ENCODE measurements around the gene TRIM62. TPM values are rescaled to one million over a fixed set of nuclear protein-coding genes. Genes with fewer than 3 reads are reported as not detected.

TRIM62 gene
- total and polyA plus RNA-seq, 2 donors: 1.8 to 7.8 TPM

DNA sequence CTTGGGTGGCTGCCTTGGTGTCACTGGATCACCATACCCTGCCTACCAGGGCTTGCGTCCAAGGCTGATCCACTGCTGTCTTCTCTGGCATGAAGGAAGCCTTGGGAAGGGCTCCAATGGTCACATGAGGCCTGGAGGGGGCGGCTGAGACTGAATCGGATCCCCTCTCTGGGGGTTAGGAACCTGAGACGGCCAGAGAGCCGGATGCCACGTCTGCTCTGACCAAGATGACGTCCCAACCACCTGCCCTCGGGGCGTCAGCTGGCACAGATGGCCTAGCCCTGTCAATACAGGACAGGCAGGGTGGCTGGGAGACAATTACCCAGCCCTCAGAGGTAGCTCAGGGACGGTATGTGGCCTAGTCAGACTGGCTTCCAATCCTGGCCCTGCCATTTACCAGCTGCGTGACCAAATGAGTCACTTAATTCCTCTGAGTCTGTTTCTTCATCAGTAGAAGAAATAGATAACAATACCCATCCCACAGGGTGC, 5.4 kb downstream of the TRIM62 start:
- Histone ChIP-seq H3K27me3 (ENCODE audit: control insufficient read depth in 2 of 2, insufficient read depth in 1 of 2, low read length in 1 of 2) (no peaks in the 10 kb centered on the region), H3K4me3 (ENCODE audit: low read length in 2 of 2) (no peak overlapping the region), H3K27ac (ENCODE audit: low read depth in 1 of 2, low read length in 1 of 2) (no peak overlapping the region), H3K9me3 (ENCODE audit: control insufficient read depth in 2 of 2, insufficient read depth in 1 of 2, low read length in 1 of 2) (no peaks in the 10 kb centered on the region), H3K36me3 (ENCODE audit: control insufficient read depth in 2 of 2, insufficient read depth in 2 of 2, low read length in 1 of 2) (peaks cover 2 to 3% of the 10 kb centered on the region in 2 donors), H3K4me1 (ENCODE audit: control insufficient read depth in 2 of 2, insufficient read depth in 2 of 2, low read length in 2 of 2) (peaks cover 0 to 10% of the 10 kb centered on the region in 2 donors)
- DNase-seq (ENCODE audit: low read depth in 6 of 9, low spot score in 9 of 9): no peak
- 87% methylated on average over 11 of the region's 11 CpGs for WGBS

DNA sequence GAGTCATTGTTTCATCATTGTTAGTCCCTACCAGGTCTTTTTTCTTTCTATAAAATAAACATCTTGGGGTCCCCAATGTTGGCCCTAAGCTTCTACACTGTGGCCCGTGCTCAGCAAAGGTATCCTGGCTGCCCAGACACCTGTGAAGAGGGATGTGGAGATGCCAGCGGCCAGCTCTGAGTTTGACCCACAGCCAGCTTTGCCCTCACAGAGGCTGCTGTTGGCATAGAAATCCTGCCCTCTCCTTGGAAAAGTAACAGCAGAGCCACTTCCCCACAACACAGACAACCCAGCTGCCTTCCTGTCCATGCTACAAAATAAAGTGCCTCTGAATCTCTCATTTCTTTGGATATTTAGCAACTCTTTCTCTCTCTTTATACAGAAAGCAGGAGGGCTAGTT, 6.0 kb downstream of the TRIM62 start:
- WGBS: 98% methylated on average over 2 of the region's 2 CpGs
- H3K4me3 ChIP-seq (ENCODE audit: low read length in 2 of 2): no peak overlapping the region
- no peaks in the 10 kb centered on the region for H3K9me3 ChIP-seq (ENCODE audit: control insufficient read depth in 2 of 2, insufficient read depth in 1 of 2, low read length in 1 of 2)

DNA sequence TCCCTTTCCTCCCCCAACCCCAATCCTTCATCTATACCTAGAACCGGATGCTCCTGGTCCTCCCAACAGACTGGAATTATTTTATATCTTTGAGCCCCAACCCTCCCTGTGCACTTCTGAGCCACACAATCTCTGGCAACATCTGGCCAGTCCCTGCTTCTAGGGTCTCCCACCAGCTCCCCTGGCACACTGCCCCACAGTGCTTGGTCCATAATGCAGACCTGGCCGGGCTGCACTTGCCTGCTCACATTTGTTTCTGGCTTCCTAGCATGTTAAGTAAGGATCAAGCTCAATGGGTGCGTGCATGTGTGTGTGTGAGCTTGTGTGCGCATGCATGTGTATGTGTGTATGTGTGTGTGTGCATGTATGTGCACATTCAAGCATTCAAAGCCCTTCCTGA, 8.8 kb downstream of the TRIM62 start:
- no peak overlapping the region for H3K4me3 ChIP-seq (ENCODE audit: low read length in 2 of 2)
- no peak overlapping the region for H3K27ac ChIP-seq (ENCODE audit: low read depth in 1 of 2, low read length in 1 of 2)
- no peaks in the 10 kb centered on the region for H3K9me3 ChIP-seq (ENCODE audit: control insufficient read depth in 2 of 2, insufficient read depth in 1 of 2, low read length in 1 of 2)
- no peak for DNase-seq (ENCODE audit: low read depth in 6 of 9, low spot score in 9 of 9)
- no peaks in the 10 kb centered on the region for H3K4me1 ChIP-seq (ENCODE audit: control insufficient read depth in 2 of 2, insufficient read depth in 2 of 2, low read length in 2 of 2)
- 72% methylated on average over 4 of the region's 4 CpGs for WGBS
- peaks cover 5% of the 10 kb centered on the region in 2 donors for H3K36me3 ChIP-seq (ENCODE audit: control insufficient read depth in 2 of 2, insufficient read depth in 2 of 2, low read length in 1 of 2)
- no peaks in the 10 kb centered on the region for H3K27me3 ChIP-seq (ENCODE audit: control insufficient read depth in 2 of 2, insufficient read depth in 1 of 2, low read length in 1 of 2)

More for the DNA sequence above, 6.0 kb downstream of the TRIM62 start:
- no peak for DNase-seq (ENCODE audit: low read depth in 6 of 9, low spot score in 9 of 9)
- H3K4me1 ChIP-seq (ENCODE audit: control insufficient read depth in 2 of 2, insufficient read depth in 2 of 2, low read length in 2 of 2): peaks cover 0 to 6% of the 10 kb centered on the region in 2 donors
- H3K27me3 ChIP-seq (ENCODE audit: control insufficient read depth in 2 of 2, insufficient read depth in 1 of 2, low read length in 1 of 2): no peaks in the 10 kb centered on the region
- peaks cover 2 to 3% of the 10 kb centered on the region in 2 donors for H3K36me3 ChIP-seq (ENCODE audit: control insufficient read depth in 2 of 2, insufficient read depth in 2 of 2, low read length in 1 of 2)
- H3K27ac ChIP-seq (ENCODE audit: low read depth in 1 of 2, low read length in 1 of 2): no peak overlapping the region

DNA sequence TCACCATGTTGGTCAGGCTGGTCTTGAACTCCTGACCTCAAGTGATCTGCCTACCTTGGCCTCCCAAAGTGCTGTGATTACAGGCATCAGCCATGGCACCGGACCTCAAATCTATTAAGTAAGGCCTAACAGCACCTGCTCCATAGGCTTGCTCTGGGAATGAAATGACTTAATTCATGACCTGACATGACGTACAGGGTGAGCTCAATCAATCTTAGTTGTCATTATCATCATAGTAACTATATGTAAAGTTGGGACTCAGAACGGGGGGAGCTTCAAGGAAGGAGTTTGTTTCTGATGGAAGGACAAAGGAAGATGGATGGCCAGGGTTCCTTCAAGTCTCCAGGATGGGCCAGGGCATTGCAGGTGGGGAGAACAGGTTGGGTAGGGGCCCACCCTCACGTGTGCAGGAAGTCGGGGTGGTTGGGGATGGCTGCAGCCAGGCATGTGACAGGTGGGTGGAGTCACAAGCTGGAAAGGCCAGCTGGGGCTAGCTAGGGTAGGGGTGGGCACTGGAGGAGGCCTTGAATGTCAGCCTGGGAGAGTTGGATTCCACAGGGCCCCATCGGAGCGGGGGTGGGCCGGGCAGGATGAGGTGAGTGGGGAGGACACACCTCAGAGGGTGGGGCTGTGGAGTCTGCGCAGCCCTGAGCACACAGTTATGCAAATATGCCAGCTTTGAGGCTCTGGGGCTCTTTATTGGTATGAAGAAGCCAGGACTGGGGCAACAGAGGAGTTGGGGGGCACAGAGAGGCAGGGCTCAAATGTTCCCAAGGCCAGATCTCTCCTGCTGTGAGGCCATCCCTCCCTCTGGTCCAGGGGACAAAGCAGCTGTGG, 9.6 kb downstream of the TRIM62 start:
- Histone ChIP-seq H3K4me1 (ENCODE audit: control insufficient read depth in 2 of 2, insufficient read depth in 2 of 2, low read length in 2 of 2) (no peaks in the 10 kb centered on the region), H3K27me3 (ENCODE audit: control insufficient read depth in 2 of 2, insufficient read depth in 1 of 2, low read length in 1 of 2) (no peaks in the 10 kb centered on the region), H3K4me3 (ENCODE audit: low read length in 2 of 2) (no peak overlapping the region), H3K36me3 (ENCODE audit: control insufficient read depth in 2 of 2, insufficient read depth in 2 of 2, low read length in 1 of 2) (peaks cover 5 to 9% of the 10 kb centered on the region in 2 donors), H3K9me3 (ENCODE audit: control insufficient read depth in 2 of 2, insufficient read depth in 1 of 2, low read length in 1 of 2) (no peaks in the 10 kb centered on the region), H3K27ac (ENCODE audit: low read depth in 1 of 2, low read length in 1 of 2) (no peak overlapping the region)
- 70% methylated on average over 9 of the region's 9 CpGs for WGBS
- no peak for DNase-seq (ENCODE audit: low read depth in 6 of 9, low spot score in 9 of 9)

DNA sequence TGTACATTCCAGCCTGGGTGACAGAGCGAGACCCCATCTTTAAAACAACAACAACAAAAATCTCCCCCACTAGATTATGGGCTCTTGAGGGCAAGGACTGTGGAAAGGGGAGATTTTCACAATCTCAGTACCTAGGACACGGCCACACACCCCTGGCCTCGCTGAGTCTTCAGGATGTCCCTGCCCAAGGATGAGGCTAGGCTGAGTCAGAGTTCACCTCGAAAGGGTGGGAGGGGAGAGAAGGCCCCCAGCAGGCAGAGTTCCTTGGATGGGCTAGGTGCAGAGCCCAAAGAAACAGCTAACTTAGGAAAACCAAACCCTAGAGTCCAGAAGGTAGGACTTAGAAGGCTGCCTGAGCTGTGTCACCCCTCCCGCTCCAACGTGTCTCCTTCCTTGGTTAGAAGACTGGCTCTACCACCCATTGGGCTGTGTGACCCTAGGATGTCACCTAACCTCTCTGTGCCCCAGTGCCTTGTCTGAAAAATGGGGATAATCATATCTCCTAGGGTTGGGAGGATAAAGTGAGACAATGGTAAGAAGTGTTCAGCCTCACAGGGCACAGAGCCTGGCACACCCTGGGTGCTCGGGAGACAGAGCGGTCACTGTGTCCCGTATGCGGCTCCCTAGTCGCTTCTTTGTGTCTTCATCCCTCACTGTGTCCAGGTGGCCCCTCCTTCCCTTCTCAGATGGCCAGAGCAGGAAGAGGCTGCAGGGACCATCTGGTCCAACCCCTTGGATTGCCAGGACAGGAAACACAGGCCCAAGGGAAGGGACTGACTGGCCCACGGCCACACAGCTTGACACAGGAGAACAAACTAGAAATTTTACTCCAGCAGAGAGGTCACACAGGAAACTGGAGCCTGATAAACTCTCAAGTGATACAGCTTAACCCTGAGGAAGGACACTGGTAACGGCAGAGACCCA, 11.2 kb downstream of the TRIM62 start:
- H3K27me3 ChIP-seq (ENCODE audit: control insufficient read depth in 2 of 2, insufficient read depth in 1 of 2, low read length in 1 of 2): no peaks in the 10 kb centered on the region
- H3K4me1 ChIP-seq (ENCODE audit: control insufficient read depth in 2 of 2, insufficient read depth in 2 of 2, low read length in 2 of 2): no peaks in the 10 kb centered on the region
- H3K27ac ChIP-seq (ENCODE audit: low read depth in 1 of 2, low read length in 1 of 2): no peak overlapping the region
- H3K4me3 ChIP-seq (ENCODE audit: low read length in 2 of 2): no peak overlapping the region
- H3K9me3 ChIP-seq (ENCODE audit: control insufficient read depth in 2 of 2, insufficient read depth in 1 of 2, low read length in 1 of 2): no peaks in the 10 kb centered on the region
- H3K36me3 ChIP-seq (ENCODE audit: control insufficient read depth in 2 of 2, insufficient read depth in 2 of 2, low read length in 1 of 2): peaks cover 5 to 7% of the 10 kb centered on the region in 2 donors
- WGBS: 97% methylated on average over 13 of the region's 13 CpGs
- DNase-seq (ENCODE audit: low read depth in 6 of 9, low spot score in 9 of 9): no peak

DNA sequence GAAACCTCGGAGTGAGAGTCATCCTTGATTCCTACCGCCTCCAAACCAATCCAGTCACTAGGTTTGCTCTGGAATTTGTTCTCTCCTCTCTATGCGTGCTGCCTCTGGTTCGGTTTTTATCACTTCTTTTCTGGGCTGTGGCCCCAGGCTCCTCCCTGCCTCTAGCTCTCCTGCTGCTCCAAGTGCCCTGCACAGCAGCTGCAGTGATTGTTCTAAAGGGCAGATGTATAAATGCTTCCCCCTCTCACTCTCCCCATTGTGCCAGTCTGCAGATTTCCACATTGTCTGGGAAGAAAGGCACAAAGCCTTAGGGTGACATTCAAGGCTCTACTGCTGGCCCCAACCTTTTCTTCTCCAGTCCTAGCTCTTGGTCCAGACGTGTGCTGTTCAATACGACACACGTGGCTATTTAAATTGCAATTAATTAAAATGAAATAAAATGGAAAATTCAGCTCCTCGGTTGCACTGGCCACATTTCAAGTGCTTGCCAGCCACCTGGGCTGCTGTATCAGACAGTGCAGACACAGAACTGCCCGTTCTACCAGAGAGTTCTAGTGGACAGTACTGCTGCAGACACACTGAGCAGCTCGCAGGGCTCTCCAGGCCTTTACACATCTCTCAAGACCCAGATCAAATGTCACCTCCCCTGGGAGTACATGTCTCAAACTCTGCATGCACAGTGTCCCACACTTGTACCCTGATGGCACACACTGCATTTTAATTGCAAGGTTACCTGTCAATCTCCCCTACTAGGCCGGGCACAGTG, 12.4 kb downstream of the TRIM62 start:
- Histone ChIP-seq H3K9me3 (ENCODE audit: control insufficient read depth in 2 of 2, insufficient read depth in 1 of 2, low read length in 1 of 2) (no peaks in the 10 kb centered on the region), H3K36me3 (ENCODE audit: control insufficient read depth in 2 of 2, insufficient read depth in 2 of 2, low read length in 1 of 2) (peaks cover 4 to 9% of the 10 kb centered on the region in 2 donors), H3K27me3 (ENCODE audit: control insufficient read depth in 2 of 2, insufficient read depth in 1 of 2, low read length in 1 of 2) (no peaks in the 10 kb centered on the region), H3K27ac (ENCODE audit: low read depth in 1 of 2, low read length in 1 of 2) (no peak overlapping the region), H3K4me3 (ENCODE audit: low read length in 2 of 2) (no peak overlapping the region), H3K4me1 (ENCODE audit: control insufficient read depth in 2 of 2, insufficient read depth in 2 of 2, low read length in 2 of 2) (no peaks in the 10 kb centered on the region)
- 95% methylated on average over 11 of the region's 11 CpGs for WGBS
- DNase-seq (ENCODE audit: low read depth in 6 of 9, low spot score in 9 of 9): no peak

DNA sequence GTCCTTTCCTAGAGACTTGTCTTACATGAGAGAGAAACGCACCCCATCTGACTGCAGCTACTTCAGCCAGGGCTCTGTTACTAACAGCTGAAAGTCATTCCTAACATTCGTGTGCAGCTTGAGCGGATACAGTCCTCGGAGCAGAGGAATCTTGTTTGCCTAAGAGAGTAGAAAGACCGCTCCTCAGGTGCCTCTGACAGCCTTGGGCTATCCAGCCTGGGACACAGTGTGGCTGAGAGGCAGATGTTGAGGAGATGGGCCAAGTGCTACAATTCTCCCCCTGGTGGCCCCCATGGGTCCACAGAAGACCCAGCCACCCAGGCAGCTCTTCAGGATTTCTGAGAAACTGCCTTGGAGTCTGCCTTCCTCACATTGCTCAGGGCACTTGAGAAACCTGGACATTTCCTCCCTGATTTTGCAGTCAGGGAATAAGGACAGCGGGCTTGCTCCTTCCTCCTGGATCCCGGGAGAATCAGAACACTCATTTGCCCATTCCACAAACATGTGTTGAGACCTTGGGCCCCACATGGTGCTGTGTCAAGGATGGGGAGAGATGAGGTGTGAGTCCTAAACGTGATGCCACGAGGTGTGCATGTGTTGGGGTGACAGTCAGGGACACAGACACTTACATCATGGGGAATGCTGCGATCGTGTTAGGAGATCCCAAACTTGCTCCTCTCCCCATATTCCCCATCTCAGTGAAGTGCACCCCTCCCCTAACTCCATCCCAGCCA, 13.1 kb downstream of the TRIM62 start:
- Histone ChIP-seq H3K27me3 (ENCODE audit: control insufficient read depth in 2 of 2, insufficient read depth in 1 of 2, low read length in 1 of 2) (no peaks in the 10 kb centered on the region), H3K36me3 (ENCODE audit: control insufficient read depth in 2 of 2, insufficient read depth in 2 of 2, low read length in 1 of 2) (peaks cover 5 to 13% of the 10 kb centered on the region in 2 donors), H3K9me3 (ENCODE audit: control insufficient read depth in 2 of 2, insufficient read depth in 1 of 2, low read length in 1 of 2) (no peaks in the 10 kb centered on the region), H3K27ac (ENCODE audit: low read depth in 1 of 2, low read length in 1 of 2) (no peak overlapping the region), H3K4me1 (ENCODE audit: control insufficient read depth in 2 of 2, insufficient read depth in 2 of 2, low read length in 2 of 2) (no peaks in the 10 kb centered on the region), H3K4me3 (ENCODE audit: low read length in 2 of 2) (no peak overlapping the region)
- DNase-seq (ENCODE audit: low read depth in 6 of 9, low spot score in 9 of 9): no peak
- 86% methylated on average over 11 of the region's 11 CpGs for whole genome bisulfite sequencing

DNA sequence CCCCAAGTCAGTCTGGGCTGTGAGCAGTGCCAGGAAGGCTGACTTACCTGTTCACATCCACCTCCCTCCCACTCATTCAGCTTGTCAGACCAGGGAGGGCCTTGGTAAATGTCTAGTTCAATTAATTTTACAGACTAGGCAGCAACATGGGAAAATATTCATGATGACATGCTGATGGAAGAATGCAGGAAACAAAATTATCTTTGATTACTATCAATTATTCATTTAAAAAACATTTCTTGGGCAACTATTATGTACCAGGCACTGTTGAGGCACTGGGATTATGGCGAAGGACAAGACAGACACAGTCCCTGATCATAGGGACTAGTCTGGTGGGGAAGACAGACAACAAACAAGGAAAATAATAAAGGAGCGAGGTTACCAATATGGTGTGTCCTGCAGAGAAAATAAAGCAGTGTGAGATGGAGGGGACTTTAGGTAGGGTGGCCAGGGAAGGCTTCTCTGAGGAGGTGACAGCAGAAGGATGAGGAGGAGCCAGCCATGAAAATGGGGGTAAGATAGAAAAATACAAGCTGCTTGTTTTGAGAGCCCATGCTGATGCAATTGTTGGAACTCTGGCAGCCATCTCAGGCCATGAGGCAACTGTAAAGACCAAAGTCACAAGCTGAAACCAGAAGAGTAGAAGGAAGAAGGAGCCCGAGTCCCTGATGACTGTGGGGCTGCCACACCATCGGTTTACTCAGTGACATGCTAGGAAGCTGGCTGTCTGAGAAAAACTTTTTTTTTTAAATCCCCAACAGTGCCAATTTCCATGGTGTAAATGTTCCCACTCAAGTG, 14.0 kb downstream of the TRIM62 start:
- H3K36me3 ChIP-seq (ENCODE audit: control insufficient read depth in 2 of 2, insufficient read depth in 2 of 2, low read length in 1 of 2): peaks cover 5 to 13% of the 10 kb centered on the region in 2 donors
- no peaks in the 10 kb centered on the region for H3K4me1 ChIP-seq (ENCODE audit: control insufficient read depth in 2 of 2, insufficient read depth in 2 of 2, low read length in 2 of 2)
- no peak overlapping the region for H3K27ac ChIP-seq (ENCODE audit: low read depth in 1 of 2, low read length in 1 of 2)
- DNase-seq (ENCODE audit: low read depth in 6 of 9, low spot score in 9 of 9): no peak
- WGBS: 99% methylated on average over 4 of the region's 4 CpGs
- H3K27me3 ChIP-seq (ENCODE audit: control insufficient read depth in 2 of 2, insufficient read depth in 1 of 2, low read length in 1 of 2): no peaks in the 10 kb centered on the region
- no peaks in the 10 kb centered on the region for H3K9me3 ChIP-seq (ENCODE audit: control insufficient read depth in 2 of 2, insufficient read depth in 1 of 2, low read length in 1 of 2)
- H3K4me3 ChIP-seq (ENCODE audit: low read length in 2 of 2): no peak overlapping the region

Data from thymus (tissue), 11 donors.